Measurements from ENCODE around the gene CYB5D1.

GRCh38 chr17:7820231-7820630 lies 37.6 kb upstream of the CYB5D1 start:
- TF ChIP-seq CTCF (IDR thresholded peaks at IDR 0.05) (no peak), POLR2AphosphoS5 (IDR thresholded peaks at IDR 0.05) (no peak), EP300 (IDR thresholded peaks at IDR 0.05) (no peak), POLR2A (IDR thresholded peaks at IDR 0.05) (no peak)

Data from upper lobe of left lung (tissue), 4 donors.